HG02981 (cell line): Measurements from ENCODE around the gene ZMYM2.
"Not testable (repeated sequence)": the region's sequence is repeated elsewhere in the genome, so short reads cannot be mapped to it uniquely, and the experiment has no call there.

Source experiments
- ATAC-seq: cut with Tn5 transposase; IDR thresholded peaks from one replicate; pipeline ENCODE4 v1.9.1; 2021; ENCODE audit warnings: mild to moderate bottlenecking, moderate library complexity; ENCODE audit not compliant: unreplicated experiment

Gene ZMYM2

GRCh38 chr13:19958155-19959111, at the start of gene ZMYM2:
ZMYM2 (plus strand) TSS chr13:19958727; CDS start chr13:19993073, 34,346 bp downstream.
- peak; percentile 83 for ATAC-seq

GRCh38 chr13:19910336-19911072, 48.0 kb upstream of the ZMYM2 start:
- no peak for ATAC-seq

- ATAC-seq: no peak
Observed at GRCh38 chr13:19927117-19927748, 31.3 kb upstream of the ZMYM2 start.

GRCh38 chr13:19940106-19940505, 18.4 kb upstream of the ZMYM2 start:
- ATAC-seq: no peak

GRCh38 chr13:19950374-19950773, 8.2 kb upstream of the ZMYM2 start:
- no peak for ATAC-seq

- ATAC-seq: no peak
Observed at GRCh38 chr13:19952850-19953249, 5.7 kb upstream of the ZMYM2 start.

- no peak for ATAC-seq
Observed at GRCh38 chr13:19955873-19956559, 2.5 kb upstream of the ZMYM2 start.

- ATAC-seq: peak; percentile 27
Observed at GRCh38 chr13:19957320-19958154, 990 bp upstream of the ZMYM2 start.

- ATAC-seq: no peak
Observed at GRCh38 chr13:19959141-19959830, 759 bp downstream of the ZMYM2 start.

GRCh38 chr13:19959831-19960652, 1.5 kb downstream of the ZMYM2 start:
- peak; percentile 39 for ATAC-seq

GRCh38 chr13:19960653-19960976, 2.1 kb downstream of the ZMYM2 start:
- ATAC-seq: no peak

GRCh38 chr13:19961489-19961888, 3.0 kb downstream of the ZMYM2 start:
- no peak for ATAC-seq

- no peak for ATAC-seq
Observed at GRCh38 chr13:19961924-19962323, 3.4 kb downstream of the ZMYM2 start.

- no peak for ATAC-seq
Observed at GRCh38 chr13:19962894-19963293, 4.4 kb downstream of the ZMYM2 start.

- ATAC-seq: no peak
Observed at GRCh38 chr13:19967621-19968020, 9.1 kb downstream of the ZMYM2 start.

GRCh38 chr13:19974498-19975009, 16.0 kb downstream of the ZMYM2 start:
- not testable (repeated sequence) for ATAC-seq

- ATAC-seq: no peak
Observed at GRCh38 chr13:19978831-19979437, 20.4 kb downstream of the ZMYM2 start.

- no peak for ATAC-seq
Observed at GRCh38 chr13:19981685-19982238, 23.2 kb downstream of the ZMYM2 start.
